ENCODE data around the gene DTYMK. TPM values are rescaled to one million over a fixed set of nuclear protein-coding genes. Genes with fewer than 3 reads are reported as not detected.

The DTYMK gene
- total and polyA plus RNA-seq, 2 of the 8 experiments (the other 6 are each of a cell fraction or from before 2014, with no cell fraction given), result 58.3 to 69.9 TPM

- TF ChIP-seq CHD7 (IDR thresholded peaks at IDR 0.05; ENCODE audit: insufficient replicate concordance, low read length), result no peak
- TF ChIP-seq RAD21 (IDR thresholded peaks at IDR 0.05 in 1 of 2, conservative IDR thresholded peaks at IDR 0.05 in 1 of 2; ENCODE audit: low read depth in 2 of 2, low read length in 2 of 2), result 0 out of 4 replicates have a peak, but pooled peaks of 1 of the 2 experiments have one; percentile 19
- TF ChIP-seq KDM5A (IDR thresholded peaks at IDR 0.05; ENCODE audit: low read length), result no peak
- TF ChIP-seq JUN (IDR thresholded peaks at IDR 0.05; ENCODE audit: low read depth, low read length), result no peak
- no peak for TF ChIP-seq BRCA1 (IDR thresholded peaks at IDR 0.05; ENCODE audit: low read depth, low read length)
- TF ChIP-seq TEAD4 (IDR thresholded peaks at IDR 0.05; ENCODE audit: low read depth, low read length), result 0 out of 2 replicates have a peak, but pooled peaks have one; percentile 47
- peak; percentile 49; the same call in 1 of the 2 replicates for TF ChIP-seq TBP (IDR thresholded peaks at IDR 0.05; ENCODE audit: low read depth, low read length)
- no peak for TF ChIP-seq SIX5 (IDR thresholded peaks at IDR 0.05; ENCODE audit: low read depth, low read length)
- TF ChIP-seq CTBP2 (IDR thresholded peaks at IDR 0.05; ENCODE audit: borderline replicate concordance, insufficient read depth, insufficient read length, low read length), result no peak
- TF ChIP-seq KDM1A (IDR thresholded peaks at IDR 0.05; ENCODE audit: borderline replicate concordance, low read length), result no peak
- no peak for TF ChIP-seq CREB1 (IDR thresholded peaks at IDR 0.05)
These were observed 14.5 kb upstream of the DTYMK start (continued) for GRCh38 chr2:241701149-241701398.
